ENCODE measurements around the gene SMCP.

DNA sequence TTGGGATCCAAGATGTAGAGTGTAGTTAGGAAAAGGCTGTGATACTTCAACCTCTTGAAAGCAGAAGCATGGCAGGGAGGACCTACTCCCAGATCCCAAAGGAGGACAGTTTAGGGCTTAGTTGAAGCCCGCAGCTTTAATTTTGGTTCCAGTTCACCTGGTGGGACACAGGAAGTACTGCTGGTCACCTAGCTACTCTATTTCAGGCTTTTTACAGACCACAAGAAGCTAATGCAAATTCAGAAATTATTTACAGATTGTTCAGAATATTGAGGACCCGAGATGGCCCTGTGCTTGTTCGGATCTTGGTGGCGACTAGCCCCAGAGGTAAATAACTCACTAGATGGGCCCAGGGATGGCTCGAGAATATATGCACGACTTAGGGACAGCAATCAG is 6.4 kb upstream of the SMCP start:
- no peak for TF ChIP-seq POLR2A (IDR thresholded peaks at IDR 0.05)
- TF ChIP-seq, protein P1, sequence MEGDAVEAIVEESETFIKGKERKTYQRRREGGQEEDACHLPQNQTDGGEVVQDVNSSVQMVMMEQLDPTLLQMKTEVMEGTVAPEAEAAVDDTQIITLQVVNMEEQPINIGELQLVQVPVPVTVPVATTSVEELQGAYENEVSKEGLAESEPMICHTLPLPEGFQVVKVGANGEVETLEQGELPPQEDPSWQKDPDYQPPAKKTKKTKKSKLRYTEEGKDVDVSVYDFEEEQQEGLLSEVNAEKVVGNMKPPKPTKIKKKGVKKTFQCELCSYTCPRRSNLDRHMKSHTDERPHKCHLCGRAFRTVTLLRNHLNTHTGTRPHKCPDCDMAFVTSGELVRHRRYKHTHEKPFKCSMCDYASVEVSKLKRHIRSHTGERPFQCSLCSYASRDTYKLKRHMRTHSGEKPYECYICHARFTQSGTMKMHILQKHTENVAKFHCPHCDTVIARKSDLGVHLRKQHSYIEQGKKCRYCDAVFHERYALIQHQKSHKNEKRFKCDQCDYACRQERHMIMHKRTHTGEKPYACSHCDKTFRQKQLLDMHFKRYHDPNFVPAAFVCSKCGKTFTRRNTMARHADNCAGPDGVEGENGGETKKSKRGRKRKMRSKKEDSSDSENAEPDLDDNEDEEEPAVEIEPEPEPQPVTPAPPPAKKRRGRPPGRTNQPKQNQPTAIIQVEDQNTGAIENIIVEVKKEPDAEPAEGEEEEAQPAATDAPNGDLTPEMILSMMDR (IDR thresholded peaks at IDR 0.05): no peak
